Measurements from ENCODE around the gene GRIP2. TPM values are rescaled to one million over a fixed set of nuclear protein-coding genes. Genes with fewer than 3 reads are reported as not detected.

The GRIP2 gene
- total RNA-seq, 2 experiments from 2014 or later, result not detected

- H3K4me1 Mint-ChIP-seq (ENCODE audit: low read depth), result no peaks in the 10 kb centered on the region
- H3K36me3 Mint-ChIP-seq (ENCODE audit: low read depth), result peaks cover 32% of the 10 kb centered on the region
- intact Hi-C loops (cut with micrococcal nuclease), result no loop called here
- ChIA-PET CTCF (interaction anchor here (1.5 kb wide), 1 partner anchor 25 kb away, joined by 3 read pairs; no protein-coding TSS in a partner anchor), POLR2A (no interaction called here)
- no peak for ATAC-seq
- DNase-seq, result no peak
- H3K27me3 Mint-ChIP-seq, result no peaks in the 10 kb centered on the region
- no peak overlapping the region for H3K4me3 Mint-ChIP-seq
- TF ChIP-seq, protein P1, sequence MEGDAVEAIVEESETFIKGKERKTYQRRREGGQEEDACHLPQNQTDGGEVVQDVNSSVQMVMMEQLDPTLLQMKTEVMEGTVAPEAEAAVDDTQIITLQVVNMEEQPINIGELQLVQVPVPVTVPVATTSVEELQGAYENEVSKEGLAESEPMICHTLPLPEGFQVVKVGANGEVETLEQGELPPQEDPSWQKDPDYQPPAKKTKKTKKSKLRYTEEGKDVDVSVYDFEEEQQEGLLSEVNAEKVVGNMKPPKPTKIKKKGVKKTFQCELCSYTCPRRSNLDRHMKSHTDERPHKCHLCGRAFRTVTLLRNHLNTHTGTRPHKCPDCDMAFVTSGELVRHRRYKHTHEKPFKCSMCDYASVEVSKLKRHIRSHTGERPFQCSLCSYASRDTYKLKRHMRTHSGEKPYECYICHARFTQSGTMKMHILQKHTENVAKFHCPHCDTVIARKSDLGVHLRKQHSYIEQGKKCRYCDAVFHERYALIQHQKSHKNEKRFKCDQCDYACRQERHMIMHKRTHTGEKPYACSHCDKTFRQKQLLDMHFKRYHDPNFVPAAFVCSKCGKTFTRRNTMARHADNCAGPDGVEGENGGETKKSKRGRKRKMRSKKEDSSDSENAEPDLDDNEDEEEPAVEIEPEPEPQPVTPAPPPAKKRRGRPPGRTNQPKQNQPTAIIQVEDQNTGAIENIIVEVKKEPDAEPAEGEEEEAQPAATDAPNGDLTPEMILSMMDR (IDR thresholded peaks at IDR 0.05), result no peak
- H3K27ac Mint-ChIP-seq, result no peak overlapping the region
- H3K9me3 Mint-ChIP-seq, result no peaks in the 10 kb centered on the region
Measured at GRCh38 chr3:14483286-14483685, 56.9 kb downstream of the GRIP2 start.

DNA sequence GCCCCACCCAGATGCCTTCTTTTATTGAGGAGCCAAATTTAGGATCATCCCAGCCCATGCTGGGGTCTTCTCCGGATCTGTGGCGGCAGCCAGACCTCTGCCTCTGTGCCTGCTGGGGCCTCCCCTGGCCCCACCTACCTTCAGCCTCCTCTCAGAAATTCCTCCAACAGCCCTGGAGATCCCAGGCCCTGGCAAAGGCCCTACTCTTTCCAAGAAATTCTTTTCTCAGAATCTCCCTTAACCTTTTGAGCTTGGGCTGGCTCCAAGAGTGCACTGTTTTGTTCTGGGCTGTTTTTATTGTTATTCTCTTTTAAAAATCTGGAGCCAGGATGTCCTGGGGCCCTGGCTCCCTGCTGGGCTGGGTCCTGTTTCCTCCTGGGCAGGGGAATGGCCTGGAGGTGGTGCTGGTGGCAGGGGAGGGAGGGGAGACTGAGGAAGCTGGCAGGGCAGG lies 57.8 kb downstream of the GRIP2 start:
- no peaks in the 10 kb centered on the region for H3K27me3 Mint-ChIP-seq
- TF ChIP-seq, protein P1 (IDR thresholded peaks at IDR 0.05), result no peak
- no peak overlapping the region for H3K4me3 Mint-ChIP-seq
- H3K9me3 Mint-ChIP-seq, result no peaks in the 10 kb centered on the region
- DNase-seq, result no peak
- H3K27ac Mint-ChIP-seq, result no peak overlapping the region
- peaks cover 35% of the 10 kb centered on the region for H3K36me3 Mint-ChIP-seq (ENCODE audit: low read depth)
- no peak for ATAC-seq
- ChIA-PET POLR2A (no interaction called here), CTCF (no interaction called here)
- no peaks in the 10 kb centered on the region for H3K4me1 Mint-ChIP-seq (ENCODE audit: low read depth)
- intact Hi-C loops (cut with micrococcal nuclease), result no loop called here

DNA sequence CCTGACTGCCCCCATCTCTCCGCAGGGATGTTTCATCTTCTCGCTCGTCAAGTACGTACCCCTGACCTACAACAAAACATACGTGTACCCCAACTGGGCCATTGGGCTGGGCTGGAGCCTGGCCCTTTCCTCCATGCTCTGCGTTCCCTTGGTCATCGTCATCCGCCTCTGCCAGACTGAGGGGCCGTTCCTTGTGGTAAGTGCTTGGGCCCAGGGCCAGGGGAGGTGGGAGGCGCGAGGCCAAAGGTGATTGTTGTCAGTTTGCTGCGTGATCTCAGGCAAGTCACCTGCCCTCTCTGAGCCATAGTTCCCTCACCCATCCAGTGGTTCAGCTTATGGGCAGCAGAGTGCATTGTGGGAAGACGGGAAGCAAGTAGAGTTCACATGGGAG lies 58.5 kb downstream of the GRIP2 start:
- Mint-ChIP-seq H3K4me1 (ENCODE audit: low read depth) (no peaks in the 10 kb centered on the region), H3K27me3 (no peaks in the 10 kb centered on the region), H3K4me3 (no peak overlapping the region), H3K27ac (peak overlapping the region; percentile 9), H3K36me3 (ENCODE audit: low read depth) (peaks cover 35% of the 10 kb centered on the region), H3K9me3 (no peaks in the 10 kb centered on the region)
- no peak for DNase-seq
- POLR2A ChIA-PET, result no interaction called here
- no peak for ATAC-seq
- intact Hi-C loops (cut with micrococcal nuclease), result no loop called here
- CTCF ChIA-PET, result no interaction called here
- TF ChIP-seq, protein P1 (IDR thresholded peaks at IDR 0.05), result no peak

DNA sequence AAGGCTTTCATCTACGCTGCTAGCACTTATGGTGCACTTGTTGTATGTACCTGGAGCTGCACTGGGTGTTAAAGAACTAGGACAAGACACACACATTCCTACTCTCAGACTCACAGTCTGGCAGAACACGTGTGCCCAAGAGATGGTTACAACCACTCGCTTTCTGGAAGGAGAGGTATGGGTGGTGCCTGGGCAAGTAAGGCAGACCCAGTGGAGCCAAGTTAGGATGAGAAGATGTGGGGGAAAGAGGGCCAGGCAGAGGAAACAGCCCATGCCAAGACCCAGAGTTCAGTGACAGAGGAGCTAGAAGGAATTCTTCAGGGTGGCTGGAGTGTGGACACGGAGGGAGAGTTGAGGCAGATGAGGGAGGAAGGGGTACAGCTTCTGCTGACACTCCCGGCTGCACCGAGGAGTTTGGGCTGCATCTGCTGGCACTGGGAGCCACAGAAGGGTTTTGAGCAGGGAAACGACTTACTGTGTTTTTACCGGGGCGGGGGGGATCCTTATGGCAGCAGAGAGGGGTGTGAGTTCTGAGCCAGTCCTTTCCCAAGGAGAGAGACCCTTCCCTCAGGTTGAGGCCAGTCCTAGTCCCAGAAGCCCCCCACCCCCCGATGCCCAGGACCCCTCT lies 59.0 kb downstream of the GRIP2 start:
- H3K36me3 Mint-ChIP-seq (ENCODE audit: low read depth), result peaks cover 35% of the 10 kb centered on the region

More for the DNA sequence above, 59.0 kb downstream of the GRIP2 start:
- DNase-seq, result no peak
- intact Hi-C loops (cut with micrococcal nuclease), result no loop called here
- ChIA-PET CTCF (no interaction called here), POLR2A (no interaction called here)
- TF ChIP-seq, protein P1 (IDR thresholded peaks at IDR 0.05), result no peak
- ATAC-seq, result no peak
- Mint-ChIP-seq H3K4me1 (ENCODE audit: low read depth) (no peaks in the 10 kb centered on the region), H3K9me3 (no peaks in the 10 kb centered on the region), H3K27me3 (no peaks in the 10 kb centered on the region), H3K4me3 (no peak overlapping the region), H3K27ac (no peak overlapping the region)

Data from activated CD8-positive, alpha-beta T cell treated with anti-CD3 and anti-CD28 coated beads for 36 hours (primary cell).